HG03175 (cell line): ENCODE measurements around the gene FTO.

ENCODE experiments used
- ATAC-seq: cut with Tn5 transposase; IDR thresholded peaks from one replicate; pipeline ENCODE4 v1.9.1; 2021; ENCODE audit warnings: mild to moderate bottlenecking, moderate library complexity; ENCODE audit not compliant: unreplicated experiment

FTO gene

DNA sequence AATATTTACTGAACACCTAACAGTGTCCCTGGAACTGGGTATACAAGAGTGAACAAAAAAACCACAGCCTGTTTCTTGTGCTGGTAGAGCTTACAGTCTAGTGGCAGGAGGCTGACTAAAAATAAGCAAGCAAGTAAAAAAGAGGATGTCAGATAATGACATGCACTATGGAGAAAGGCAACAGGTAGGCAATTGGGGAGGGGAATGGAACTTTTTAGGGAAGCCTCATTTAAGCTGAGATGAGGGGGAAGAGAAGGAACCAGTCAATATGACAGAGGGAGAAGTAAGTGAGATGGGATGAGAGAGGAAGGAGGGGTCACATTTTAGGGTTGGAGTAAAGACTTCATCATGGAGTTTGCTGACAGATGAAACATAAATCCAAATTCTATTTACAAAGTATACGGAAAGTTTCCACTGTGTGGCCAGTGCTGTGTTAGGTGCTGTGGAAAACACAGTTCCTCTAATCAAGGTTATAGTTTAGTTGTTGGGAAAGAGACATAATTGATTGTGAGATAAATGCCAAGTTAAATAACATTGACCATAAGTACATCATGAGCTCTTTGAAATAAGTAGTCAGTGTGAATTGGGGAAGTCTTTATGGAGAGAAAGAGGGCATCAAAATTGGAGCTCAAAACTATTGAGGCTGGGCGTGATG lies 251.4 kb downstream of the FTO start:
- no peak for ATAC-seq

GRCh38 chr16:53958341-53958880 lies 254.5 kb downstream of the FTO start:
- ATAC-seq: no peak

DNA sequence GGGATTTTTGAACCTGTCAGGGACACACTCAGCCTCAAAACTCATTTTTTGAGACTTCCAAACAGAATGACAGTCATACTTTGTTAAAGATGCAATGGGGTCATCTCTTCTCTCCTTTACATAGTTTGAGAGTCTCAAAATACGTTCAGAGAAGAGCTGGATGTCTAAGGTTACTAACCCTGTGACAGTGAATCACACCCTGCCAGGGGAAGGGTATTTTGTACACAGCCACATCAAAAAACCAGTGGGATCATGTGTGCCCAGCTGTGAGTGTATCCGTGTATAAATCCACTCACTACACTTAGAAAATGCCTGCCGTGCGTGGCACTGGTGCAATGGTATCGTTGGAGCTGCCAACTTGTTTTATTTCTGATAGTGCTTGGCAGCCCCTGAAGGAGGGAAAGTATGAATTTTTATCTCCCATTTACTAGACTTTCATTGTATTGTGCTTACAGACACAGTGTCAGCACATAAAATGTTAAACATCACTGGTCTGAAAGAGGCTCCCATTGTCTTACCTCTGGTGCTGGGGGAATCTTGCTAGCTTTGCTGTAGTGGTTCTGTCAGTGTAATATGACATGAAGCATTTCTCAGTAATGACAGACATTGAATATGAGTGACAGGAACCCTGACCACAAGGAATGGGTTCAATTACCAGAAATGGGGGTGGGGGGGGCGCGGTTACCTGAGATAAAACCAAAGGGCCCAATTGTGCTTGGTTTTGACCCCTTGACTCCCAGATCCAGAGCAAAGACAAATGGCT lies 256.3 kb downstream of the FTO start:
- ATAC-seq: no peak

GRCh38 chr16:53960954-53961616 lies 257.1 kb downstream of the FTO start:
- ATAC-seq: no peak

GRCh38 chr16:53962041-53962440 lies 258.1 kb downstream of the FTO start:
- no peak for ATAC-seq

GRCh38 chr16:53964145-53964790 lies 260.3 kb downstream of the FTO start:
- ATAC-seq: no peak

- ATAC-seq: no peak
Measured at GRCh38 chr16:53966821-53967571, 263.0 kb downstream of the FTO start.

GRCh38 chr16:53967572-53967971 lies 263.6 kb downstream of the FTO start:
- no peak for ATAC-seq

DNA sequence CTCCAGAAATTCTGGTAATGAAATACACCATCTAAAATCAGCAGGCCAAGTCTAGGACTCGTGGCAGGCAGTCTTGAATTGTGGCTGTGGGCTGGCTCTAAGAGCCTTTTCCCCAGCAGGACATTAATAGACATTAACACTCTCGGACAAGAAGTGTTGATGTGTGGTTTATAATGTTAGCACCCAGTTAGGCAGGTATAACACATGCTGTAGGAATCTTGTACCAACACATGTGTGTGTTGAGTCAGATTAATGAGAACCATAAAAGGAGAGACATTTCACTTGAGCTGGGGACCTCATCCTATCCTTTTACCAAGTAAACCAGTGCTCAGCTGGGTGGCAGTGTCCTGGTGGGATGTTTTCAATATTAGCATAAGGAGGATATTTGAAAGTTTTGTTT lies 264.5 kb downstream of the FTO start:
- no peak for ATAC-seq

- ATAC-seq: no peak
Measured at GRCh38 chr16:53968896-53969295, 264.9 kb downstream of the FTO start.

GRCh38 chr16:53971616-53972015 lies 267.7 kb downstream of the FTO start:
- ATAC-seq: no peak

GRCh38 chr16:53973021-53973420 lies 269.1 kb downstream of the FTO start:
- ATAC-seq: no peak

DNA sequence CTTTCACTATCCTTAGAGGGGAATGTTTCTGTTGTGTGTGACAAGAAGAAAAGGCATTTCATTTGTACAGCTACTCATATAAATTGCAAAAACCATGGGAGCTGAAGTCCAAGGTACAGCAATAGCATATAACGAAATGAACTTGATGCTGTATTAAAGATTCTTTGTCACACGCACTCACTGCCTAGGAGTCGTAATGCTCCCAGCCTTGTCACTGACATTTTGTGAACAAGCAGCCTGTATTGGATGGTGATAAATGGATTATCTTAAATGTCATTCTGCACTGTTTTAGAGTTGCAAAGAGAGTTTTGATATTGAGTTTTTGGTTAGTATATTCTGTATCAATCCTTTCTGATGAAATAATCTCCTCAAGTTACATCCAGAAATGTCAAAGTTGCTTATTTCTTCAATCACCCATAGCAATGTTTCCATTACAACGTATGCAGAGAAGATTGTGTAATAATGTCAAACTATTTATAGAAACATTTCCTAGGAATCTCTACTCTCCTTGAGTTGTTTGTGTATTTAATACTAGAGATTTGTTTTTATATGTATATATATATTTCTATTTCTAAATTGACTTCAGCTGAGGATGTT lies 270.6 kb downstream of the FTO start:
- no peak for ATAC-seq

DNA sequence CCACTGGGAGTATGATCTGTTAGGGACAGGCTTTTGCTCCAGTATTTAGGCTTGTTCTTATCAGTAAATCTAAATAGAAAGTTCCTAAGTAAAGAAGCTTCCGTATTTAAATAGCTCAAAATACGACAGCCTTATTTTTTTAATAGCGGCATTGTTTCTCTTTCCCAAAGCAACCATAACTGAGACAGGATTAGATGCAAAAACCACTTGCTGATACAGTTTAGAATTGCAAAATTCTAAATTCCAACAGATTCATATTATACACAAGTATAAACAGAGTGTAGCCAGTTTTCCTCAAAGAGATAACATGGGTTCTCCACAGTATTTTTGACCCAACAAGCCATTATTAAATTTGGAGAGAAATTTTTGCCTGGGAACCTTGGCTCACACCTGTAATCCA lies 276.7 kb downstream of the FTO start:
- no peak for ATAC-seq

DNA sequence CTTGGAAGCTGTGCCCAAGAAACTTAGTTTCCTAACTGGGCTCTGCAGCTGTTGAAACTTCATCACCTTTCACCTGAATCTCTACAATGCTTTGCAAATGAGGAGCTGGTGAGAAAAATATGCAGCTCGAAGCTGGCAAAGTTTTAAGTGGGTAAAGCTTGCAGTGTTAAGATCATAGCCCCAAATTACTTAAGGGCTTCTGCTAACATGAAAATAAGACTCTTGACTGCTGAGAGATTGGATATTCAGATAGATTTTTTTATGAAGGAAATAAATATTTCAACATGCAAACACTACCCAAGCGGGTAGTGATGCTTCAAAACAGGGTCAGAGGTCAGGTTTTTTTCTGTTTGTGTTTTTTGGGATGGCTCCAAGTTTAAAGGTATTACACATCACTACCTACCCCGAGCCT lies 278.7 kb downstream of the FTO start:
- no peak for ATAC-seq

- no peak for ATAC-seq
Measured at GRCh38 chr16:53984936-53985335, 281.0 kb downstream of the FTO start.

- no peak for ATAC-seq
Measured at GRCh38 chr16:53985861-53986260, 281.9 kb downstream of the FTO start.

- ATAC-seq: no peak
Measured at GRCh38 chr16:53986793-53987192, 282.8 kb downstream of the FTO start.

DNA sequence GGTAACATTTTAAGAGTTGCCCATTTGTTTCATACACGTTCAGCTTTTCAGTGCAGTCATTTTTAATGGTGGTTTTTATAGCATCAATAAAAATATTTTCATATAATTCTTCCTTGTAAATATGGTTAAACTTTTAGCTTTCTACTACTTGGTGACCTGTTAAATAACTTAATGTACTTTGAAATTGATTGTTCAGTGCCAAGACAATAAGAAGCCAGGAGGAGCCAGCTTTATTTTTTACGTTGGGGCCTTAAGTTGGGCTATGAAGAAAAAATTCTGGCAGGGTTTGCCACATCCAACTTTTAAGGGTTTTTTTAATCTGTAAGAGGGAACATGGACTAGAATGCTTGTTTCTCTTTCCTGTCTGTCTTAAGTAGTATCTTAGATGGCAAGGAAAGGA lies 284.2 kb downstream of the FTO start:
- ATAC-seq: no peak

DNA sequence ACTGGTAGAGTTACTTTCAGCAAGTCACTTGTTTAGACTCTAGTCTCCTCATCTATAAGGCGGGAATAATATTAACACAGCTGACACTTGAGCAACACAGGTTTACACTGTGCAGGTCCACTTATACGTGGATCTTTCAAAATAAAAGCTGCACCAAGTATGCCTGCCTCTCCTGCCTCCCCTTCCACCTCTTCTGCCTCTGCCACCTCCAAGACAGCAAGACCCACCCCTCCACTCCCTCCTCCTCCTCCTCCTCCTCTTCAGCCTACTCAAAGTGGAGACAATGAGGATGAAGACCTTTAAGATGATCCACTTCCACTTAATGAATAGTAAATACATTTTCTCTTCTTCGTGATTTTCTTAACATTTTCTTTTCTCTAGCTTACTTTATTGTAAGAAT lies 285.6 kb downstream of the FTO start:
- no peak for ATAC-seq
